Fibroblast of skin of abdomen (primary cell): ENCODE results near the gene PDE1C.
"Not testable (repeated sequence)": the region's sequence is repeated elsewhere in the genome, so short reads cannot be mapped to it uniquely, and the experiment has no call there.

ENCODE experiments used
- DNase-seq: peaks from one replicate; pipeline ENCODE4 v3.0.0-alpha.2; 2013

The PDE1C gene

GRCh38 chr7:31887006-31887405, 183.2 kb downstream of the PDE1C start:
- DNase-seq = no peak

- DNase-seq = no peak
These were observed 185.0 kb downstream of the PDE1C start for GRCh38 chr7:31885171-31885570.

GRCh38 chr7:31883761-31884164, 186.4 kb downstream of the PDE1C start:
- DNase-seq = peak; percentile 25

- no peak for DNase-seq
These were observed 188.0 kb downstream of the PDE1C start for GRCh38 chr7:31882187-31882586.

- no peak for DNase-seq
These were observed 191.3 kb downstream of the PDE1C start for GRCh38 chr7:31878875-31879274.

- DNase-seq = peak; percentile 11
These were observed 194.8 kb downstream of the PDE1C start for GRCh38 chr7:31875424-31875823.

- DNase-seq = no peak
These were observed 195.4 kb downstream of the PDE1C start for GRCh38 chr7:31874631-31875386.

- DNase-seq = no peak
These were observed 196.2 kb downstream of the PDE1C start for GRCh38 chr7:31873816-31874597.

- no peak for DNase-seq
These were observed 197.4 kb downstream of the PDE1C start for GRCh38 chr7:31872545-31873370.

- no peak for DNase-seq
These were observed 205.6 kb downstream of the PDE1C start for GRCh38 chr7:31864646-31865045.

GRCh38 chr7:31860925-31861324, 209.3 kb downstream of the PDE1C start:
- no peak for DNase-seq

- no peak for DNase-seq
These were observed 212.2 kb downstream of the PDE1C start for GRCh38 chr7:31858055-31858454.

GRCh38 chr7:31857172-31857571, 213.0 kb downstream of the PDE1C start:
- DNase-seq = no peak

GRCh38 chr7:31856337-31856736, 213.9 kb downstream of the PDE1C start:
- no peak for DNase-seq

GRCh38 chr7:31855530-31855929, 214.7 kb downstream of the PDE1C start:
- no peak for DNase-seq

- no peak for DNase-seq
These were observed 216.8 kb downstream of the PDE1C start for GRCh38 chr7:31853380-31853779.

GRCh38 chr7:31852462-31852861, 217.7 kb downstream of the PDE1C start:
- no peak for DNase-seq

GRCh38 chr7:31851119-31851518, 219.1 kb downstream of the PDE1C start:
- DNase-seq = no peak

- no peak for DNase-seq
These were observed 219.6 kb downstream of the PDE1C start for GRCh38 chr7:31850601-31851000.

- no peak for DNase-seq
These were observed 220.1 kb downstream of the PDE1C start for GRCh38 chr7:31850066-31850465.

- DNase-seq = no peak
These were observed 234.7 kb downstream of the PDE1C start for GRCh38 chr7:31835471-31835870.

- DNase-seq = not testable (repeated sequence)
These were observed 236.6 kb downstream of the PDE1C start for GRCh38 chr7:31833625-31834024.

- DNase-seq = no peak
These were observed 241.7 kb downstream of the PDE1C start for GRCh38 chr7:31828520-31828919.
